ENCODE data around the gene SPATA46.
"Not testable (repeated sequence)": the region's sequence is repeated elsewhere in the genome, so short reads cannot be mapped to it uniquely, and the experiment has no call there.

Gene SPATA46

GRCh38 chr1:162353702-162354101 lies 23.0 kb downstream of the SPATA46 start:
- no peak for DNase-seq (ENCODE audit: low spot score)

- no peak for DNase-seq (ENCODE audit: low spot score)
Measured at GRCh38 chr1:162353078-162353477, 23.6 kb downstream of the SPATA46 start.

GRCh38 chr1:162351874-162352273 lies 24.8 kb downstream of the SPATA46 start:
- not testable (repeated sequence) for DNase-seq (ENCODE audit: low spot score)

- no peak for DNase-seq (ENCODE audit: low spot score)
Measured at GRCh38 chr1:162351246-162351842, 25.3 kb downstream of the SPATA46 start.

GRCh38 chr1:162349635-162350330 lies 26.9 kb downstream of the SPATA46 start:
- DNase-seq (ENCODE audit: low spot score): no peak

- DNase-seq (ENCODE audit: low spot score): no peak
Measured at GRCh38 chr1:162347281-162347680, 29.4 kb downstream of the SPATA46 start.

- no peak for DNase-seq (ENCODE audit: low spot score)
Measured at GRCh38 chr1:162343470-162343869, 33.2 kb downstream of the SPATA46 start.

- DNase-seq (ENCODE audit: low spot score): no peak
Measured at GRCh38 chr1:162342452-162342983, 34.1 kb downstream of the SPATA46 start.

GRCh38 chr1:162336621-162337285 lies 39.9 kb downstream of the SPATA46 start:
- DNase-seq (ENCODE audit: low spot score): no peak

- no peak for DNase-seq (ENCODE audit: low spot score)
Measured at GRCh38 chr1:162335126-162335525, 41.5 kb downstream of the SPATA46 start.

GRCh38 chr1:162333991-162334390 lies 42.7 kb downstream of the SPATA46 start:
- DNase-seq (ENCODE audit: low spot score): no peak

GRCh38 chr1:162329826-162330225 lies 46.8 kb downstream of the SPATA46 start:
- no peak for DNase-seq (ENCODE audit: low spot score)

- no peak for DNase-seq (ENCODE audit: low spot score)
Measured at GRCh38 chr1:162328512-162328911, 48.1 kb downstream of the SPATA46 start.

GRCh38 chr1:162327788-162328165 lies 48.9 kb downstream of the SPATA46 start:
- no peak for DNase-seq (ENCODE audit: low spot score)

GRCh38 chr1:162327144-162327787 lies 49.4 kb downstream of the SPATA46 start:
- DNase-seq (ENCODE audit: low spot score): no peak

- no peak for DNase-seq (ENCODE audit: low spot score)
Measured at GRCh38 chr1:162326559-162326958, 50.1 kb downstream of the SPATA46 start.

GRCh38 chr1:162324396-162324795 lies 52.3 kb downstream of the SPATA46 start:
- DNase-seq (ENCODE audit: low spot score): no peak
